ENCODE measurements around the gene CELA2A. TPM values are rescaled to one million over a fixed set of nuclear protein-coding genes. Genes with fewer than 3 reads are reported as not detected.
"Not testable (repeated sequence)": the region's sequence is repeated elsewhere in the genome, so short reads cannot be mapped to it uniquely, and the experiment has no call there.

The CELA2A gene
- total RNA-seq, 2 donors from 2014 or later, result not detected

GRCh38 chr1:15519625-15520024 lies 63.1 kb downstream of the CELA2A start:
- DNase-seq, result peak; percentile 33
- Histone ChIP-seq H3K9ac (ENCODE audit: extremely low read depth, low read length, poor library complexity, severe bottlenecking) (no peak overlapping the region), H3K9me3 (ENCODE audit: control insufficient read depth, low read length) (no peaks in the 10 kb centered on the region), H3K4me1 (ENCODE audit: control insufficient read depth, insufficient read depth, low read length) (no peaks in the 10 kb centered on the region), H3K27ac (ENCODE audit: low read depth, low read length) (no peak overlapping the region), H3K36me3 (ENCODE audit: control insufficient read depth, insufficient read depth, low read length) (peaks cover 13% of the 10 kb centered on the region), H3K27me3 (ENCODE audit: control insufficient read depth, insufficient read depth, low read length, poor library complexity, severe bottlenecking) (no peaks in the 10 kb centered on the region), H3K4me3 (ENCODE audit: low read length) (no peak overlapping the region)
- H3K4me1 Mint-ChIP-seq, result peaks cover 13% of the 10 kb centered on the region
- TF ChIP-seq, protein P1, sequence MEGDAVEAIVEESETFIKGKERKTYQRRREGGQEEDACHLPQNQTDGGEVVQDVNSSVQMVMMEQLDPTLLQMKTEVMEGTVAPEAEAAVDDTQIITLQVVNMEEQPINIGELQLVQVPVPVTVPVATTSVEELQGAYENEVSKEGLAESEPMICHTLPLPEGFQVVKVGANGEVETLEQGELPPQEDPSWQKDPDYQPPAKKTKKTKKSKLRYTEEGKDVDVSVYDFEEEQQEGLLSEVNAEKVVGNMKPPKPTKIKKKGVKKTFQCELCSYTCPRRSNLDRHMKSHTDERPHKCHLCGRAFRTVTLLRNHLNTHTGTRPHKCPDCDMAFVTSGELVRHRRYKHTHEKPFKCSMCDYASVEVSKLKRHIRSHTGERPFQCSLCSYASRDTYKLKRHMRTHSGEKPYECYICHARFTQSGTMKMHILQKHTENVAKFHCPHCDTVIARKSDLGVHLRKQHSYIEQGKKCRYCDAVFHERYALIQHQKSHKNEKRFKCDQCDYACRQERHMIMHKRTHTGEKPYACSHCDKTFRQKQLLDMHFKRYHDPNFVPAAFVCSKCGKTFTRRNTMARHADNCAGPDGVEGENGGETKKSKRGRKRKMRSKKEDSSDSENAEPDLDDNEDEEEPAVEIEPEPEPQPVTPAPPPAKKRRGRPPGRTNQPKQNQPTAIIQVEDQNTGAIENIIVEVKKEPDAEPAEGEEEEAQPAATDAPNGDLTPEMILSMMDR (conservative IDR thresholded peaks at IDR 0.05), result no peak
- peaks cover 15% of the 10 kb centered on the region for H3K36me3 Mint-ChIP-seq (ENCODE audit: low read depth)
- 93 to 100% methylated on average over 1 to 3 of the region's 3 CpGs for WGBS, 2 experiments (ENCODE audit: insufficient coverage in 1 of 2, insufficient read length in 1 of 2)
- H3K9me3 Mint-ChIP-seq, result no peaks in the 10 kb centered on the region
- no peak overlapping the region for H3K4me3 Mint-ChIP-seq
- H3K27ac Mint-ChIP-seq, result no peak overlapping the region
- no peaks in the 10 kb centered on the region for H3K27me3 Mint-ChIP-seq (ENCODE audit: insufficient read depth)

GRCh38 chr1:15521206-15521906 lies 64.8 kb downstream of the CELA2A start:
- not testable (repeated sequence) for H3K27me3 ChIP-seq (ENCODE audit: control insufficient read depth, insufficient read depth, low read length, poor library complexity, severe bottlenecking); H3K27me3 Mint-ChIP-seq (ENCODE audit: insufficient read depth); H3K27ac Mint-ChIP-seq; H3K9me3 ChIP-seq (ENCODE audit: control insufficient read depth, low read length); H3K9me3 Mint-ChIP-seq; H3K4me3 Mint-ChIP-seq; H3K4me3 ChIP-seq (ENCODE audit: low read length); H3K4me1 ChIP-seq (ENCODE audit: control insufficient read depth, insufficient read depth, low read length); H3K9ac ChIP-seq (ENCODE audit: extremely low read depth, low read length, poor library complexity, severe bottlenecking); H3K27ac ChIP-seq (ENCODE audit: low read depth, low read length); H3K36me3 ChIP-seq (ENCODE audit: control insufficient read depth, insufficient read depth, low read length)
- 92 to 93% methylated on average over 8 to 16 of the region's 17 CpGs for WGBS, 2 experiments (ENCODE audit: insufficient coverage in 1 of 2, insufficient read length in 1 of 2)
- peaks cover 15% of the 10 kb centered on the region for H3K36me3 Mint-ChIP-seq (ENCODE audit: low read depth)
- peaks cover 22% of the 10 kb centered on the region for H3K4me1 Mint-ChIP-seq
- DNase-seq, result peak; percentile 34

Other genes starting within 250 kb of the CELA2A start
- 1 to 10 TPM; 2.9 to 3.6 TPM for gene FHAD1, start 209.5 kb upstream of the CELA2A start, total RNA-seq
- 10 to 100 TPM; 36.7 to 47.6 TPM for gene EFHD2, start 46.8 kb upstream of the CELA2A start, total RNA-seq
- gene CTRC, start 18.3 kb upstream of the CELA2A start, total RNA-seq, result not detected
- gene CELA2B, start 19.4 kb downstream of the CELA2A start, total RNA-seq, result not detected
- 10 to 100 TPM; 15.5 to 16.1 TPM for gene CASP9, start 67.5 kb downstream of the CELA2A start, total RNA-seq
- gene DNAJC16, start 70.1 kb downstream of the CELA2A start, total RNA-seq, result 10 to 100 TPM; 23.1 to 31.6 TPM
- gene AGMAT, start 128.3 kb downstream of the CELA2A start, total RNA-seq, result 1 to 10 TPM; 3.8 to 4.4 TPM
- gene DDI2, start 160.7 kb downstream of the CELA2A start, total RNA-seq, result 10 to 100 TPM; 36.0 to 37.6 TPM
- gene PLEKHM2, start 227.6 kb downstream of the CELA2A start, total RNA-seq, result 10 to 100 TPM; 46.9 to 50.4 TPM

Data from endodermal cell (in vitro differentiated cells).